Endodermal cell (in vitro differentiated cells): Measurements from ENCODE around the gene NFKBIB. TPM values are rescaled to one million over a fixed set of nuclear protein-coding genes. Genes with fewer than 3 reads are reported as not detected.

Experiments
- DNase-seq: peaks from one replicate; pipeline ENCODE4 v3.0.0-alpha.2; 2017
- H3K27ac ChIP-seq: 2 replicates; pipeline ENCODE4 v1.5.1; 2013; ENCODE audit warnings: mild to moderate bottlenecking, low read depth, low read length, moderate library complexity
- H3K27me3 ChIP-seq: 2 replicates; pipeline ENCODE4 v1.6.1; 2013; ENCODE audit warnings: mild to moderate bottlenecking, low read length, moderate library complexity; ENCODE audit not compliant: insufficient read depth, control insufficient read depth, poor library complexity, severe bottlenecking
- H3K36me3 ChIP-seq: 2 replicates; pipeline ENCODE4 v1.7.0; 2013; ENCODE audit warnings: mild to moderate bottlenecking, low read length, moderate library complexity; ENCODE audit not compliant: control insufficient read depth, insufficient read depth
- H3K4me1 ChIP-seq: one replicate; pipeline ENCODE4 v1.7.0; 2013; ENCODE audit warnings: low read length; ENCODE audit not compliant: control insufficient read depth, insufficient read depth
- H3K4me3 ChIP-seq: 2 replicates; pipeline ENCODE4 v1.5.1; 2013; ENCODE audit warnings: mild to moderate bottlenecking, low read length, moderate library complexity
- H3K9ac ChIP-seq: 2 replicates; pipeline ENCODE4 v1.6.1; 2013; ENCODE audit warnings: mild to moderate bottlenecking, low read length, moderate library complexity; ENCODE audit not compliant: poor library complexity, severe bottlenecking; ENCODE audit errors: extremely low read depth
- H3K9me3 ChIP-seq: 2 replicates; pipeline ENCODE4 v1.6.1; 2013; ENCODE audit warnings: mild to moderate bottlenecking, low read length, moderate library complexity; ENCODE audit not compliant: control insufficient read depth
- H3K27ac Mint-ChIP-seq: 2 replicates; pipeline ENCODE4 v1.8.0; 2020; ENCODE audit warnings: mixed read lengths
- H3K27me3 Mint-ChIP-seq: 2 replicates; pipeline ENCODE4 v1.8.0; 2021; ENCODE audit warnings: mild to moderate bottlenecking, mixed read lengths; ENCODE audit not compliant: insufficient read depth
- H3K36me3 Mint-ChIP-seq: 2 replicates; pipeline ENCODE4 v1.8.0; 2020; ENCODE audit warnings: low read depth, mixed read lengths
- H3K4me1 Mint-ChIP-seq: 2 replicates; pipeline ENCODE4 v1.8.0; 2020; ENCODE audit warnings: mixed read lengths
- H3K4me3 Mint-ChIP-seq: 2 replicates; pipeline ENCODE4 v1.8.0; 2020; ENCODE audit warnings: mild to moderate bottlenecking, moderate library complexity, mixed read lengths
- H3K9me3 Mint-ChIP-seq: 2 replicates; pipeline ENCODE4 v1.8.0; 2020; ENCODE audit warnings: mild to moderate bottlenecking, mixed read lengths
- WGBS, 2 experiments: methylation state at CpG; one replicate each; pipeline versions ENCODE4 v1.1.5 to v1.1.7; 2013; ENCODE audit warnings: missing lambda C conversion rate in 2 of 2, mixed read lengths in 1 of 2; ENCODE audit not compliant: insufficient coverage in 1 of 2, insufficient read length in 1 of 2; 5-methylcytosine and 5-hydroxymethylcytosine counted together
- total RNA-seq, 2 donors: library from RNA; stranded (reverse); fragmentation: NEBNext Ultra II Directional in 1 of 2; extraction: Animal tissue kit (Norgen Biotek cat#: 25700) in 1 of 2; gene quantifications; 2 replicates in 1 of 2; 3 replicates in 1 of 2; pipeline ENCODE4 v1.2.1, GENCODE V29; 2021
- TF ChIP-seq, protein P1 (sequence below): fragments of 200-600 bp; sonication (generic); conservative IDR thresholded peaks from 2 replicates; pipeline ENCODE4 v1.5.0; 2021; ENCODE audit warnings: antibody characterized with exemption, mild to moderate bottlenecking

Gene NFKBIB
- total RNA-seq, 2 donors from 2014 or later: 20.7 to 24.3 TPM

DNA sequence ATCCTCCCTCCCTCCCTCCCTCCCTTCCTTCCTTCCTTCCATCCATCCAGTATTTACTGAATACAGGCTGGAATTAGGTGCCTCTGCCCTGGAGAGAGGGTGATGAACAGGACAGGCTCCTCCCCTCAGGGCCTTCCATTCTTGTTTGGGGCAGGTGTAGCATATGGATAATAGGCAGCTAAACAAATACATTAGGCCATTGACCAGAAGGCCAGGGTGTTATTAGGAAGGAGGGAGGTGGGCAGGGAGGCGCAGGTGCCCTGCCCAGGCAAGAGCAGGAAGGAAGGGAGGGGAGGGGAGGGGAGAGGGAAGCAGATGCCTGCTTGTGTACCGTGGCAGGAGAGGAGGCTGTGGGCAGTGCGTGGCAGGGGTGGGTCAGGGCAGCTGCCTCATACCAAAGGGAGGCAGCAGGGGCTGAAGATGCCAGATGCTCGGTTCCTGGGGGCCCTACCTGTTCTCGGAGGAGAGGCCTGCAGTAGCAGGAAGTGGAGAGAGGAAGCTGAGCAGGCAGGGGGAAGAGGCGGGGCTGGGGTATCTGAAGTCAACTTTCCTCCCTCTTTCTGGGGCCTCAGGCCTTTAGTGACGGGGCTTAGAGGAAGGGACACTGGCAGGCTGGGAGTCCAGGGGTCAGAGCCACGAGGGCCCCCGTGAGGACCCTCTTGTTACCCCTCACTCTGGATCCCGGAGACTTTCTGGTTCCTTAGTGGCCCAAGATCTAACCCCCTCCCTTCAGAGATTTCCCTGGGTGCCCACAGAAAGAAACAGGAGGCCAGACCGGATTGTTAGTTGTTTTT, 21.8 kb upstream of the NFKBIB start, which contains the start of gene RINL:
TSS of gene RINL (minus strand) at position 495 of the 794 bp plus-strand sequence. CDS start 1,533 bp downstream, outside the sequence.
- Mint-ChIP-seq H3K27me3 (no peaks in the 10 kb centered on the region), H3K4me1 (no peaks in the 10 kb centered on the region), H3K4me3 (no peak within 1 kb of the TSS), H3K27ac (no peak within 1 kb of the TSS), H3K36me3 (no peaks in the 10 kb centered on the region), H3K9me3 (no peaks in the 10 kb centered on the region)
- no peaks in the 10 kb centered on the region for H3K36me3 ChIP-seq
- TF ChIP-seq, protein P1, sequence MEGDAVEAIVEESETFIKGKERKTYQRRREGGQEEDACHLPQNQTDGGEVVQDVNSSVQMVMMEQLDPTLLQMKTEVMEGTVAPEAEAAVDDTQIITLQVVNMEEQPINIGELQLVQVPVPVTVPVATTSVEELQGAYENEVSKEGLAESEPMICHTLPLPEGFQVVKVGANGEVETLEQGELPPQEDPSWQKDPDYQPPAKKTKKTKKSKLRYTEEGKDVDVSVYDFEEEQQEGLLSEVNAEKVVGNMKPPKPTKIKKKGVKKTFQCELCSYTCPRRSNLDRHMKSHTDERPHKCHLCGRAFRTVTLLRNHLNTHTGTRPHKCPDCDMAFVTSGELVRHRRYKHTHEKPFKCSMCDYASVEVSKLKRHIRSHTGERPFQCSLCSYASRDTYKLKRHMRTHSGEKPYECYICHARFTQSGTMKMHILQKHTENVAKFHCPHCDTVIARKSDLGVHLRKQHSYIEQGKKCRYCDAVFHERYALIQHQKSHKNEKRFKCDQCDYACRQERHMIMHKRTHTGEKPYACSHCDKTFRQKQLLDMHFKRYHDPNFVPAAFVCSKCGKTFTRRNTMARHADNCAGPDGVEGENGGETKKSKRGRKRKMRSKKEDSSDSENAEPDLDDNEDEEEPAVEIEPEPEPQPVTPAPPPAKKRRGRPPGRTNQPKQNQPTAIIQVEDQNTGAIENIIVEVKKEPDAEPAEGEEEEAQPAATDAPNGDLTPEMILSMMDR: no peak
- H3K27me3 ChIP-seq: no peaks in the 10 kb centered on the region
- no peak within 1 kb of the TSS for H3K27ac ChIP-seq
- no peaks in the 10 kb centered on the region for H3K4me1 ChIP-seq
- no peak within 1 kb of the TSS for H3K9ac ChIP-seq
- peak; percentile 68 for DNase-seq
- 86 to 100% methylated on average over 1 to 11 of the region's 11 CpGs for WGBS, 2 experiments
- no peaks in the 10 kb centered on the region for H3K9me3 ChIP-seq
- no peak within 1 kb of the TSS for H3K4me3 ChIP-seq

DNA sequence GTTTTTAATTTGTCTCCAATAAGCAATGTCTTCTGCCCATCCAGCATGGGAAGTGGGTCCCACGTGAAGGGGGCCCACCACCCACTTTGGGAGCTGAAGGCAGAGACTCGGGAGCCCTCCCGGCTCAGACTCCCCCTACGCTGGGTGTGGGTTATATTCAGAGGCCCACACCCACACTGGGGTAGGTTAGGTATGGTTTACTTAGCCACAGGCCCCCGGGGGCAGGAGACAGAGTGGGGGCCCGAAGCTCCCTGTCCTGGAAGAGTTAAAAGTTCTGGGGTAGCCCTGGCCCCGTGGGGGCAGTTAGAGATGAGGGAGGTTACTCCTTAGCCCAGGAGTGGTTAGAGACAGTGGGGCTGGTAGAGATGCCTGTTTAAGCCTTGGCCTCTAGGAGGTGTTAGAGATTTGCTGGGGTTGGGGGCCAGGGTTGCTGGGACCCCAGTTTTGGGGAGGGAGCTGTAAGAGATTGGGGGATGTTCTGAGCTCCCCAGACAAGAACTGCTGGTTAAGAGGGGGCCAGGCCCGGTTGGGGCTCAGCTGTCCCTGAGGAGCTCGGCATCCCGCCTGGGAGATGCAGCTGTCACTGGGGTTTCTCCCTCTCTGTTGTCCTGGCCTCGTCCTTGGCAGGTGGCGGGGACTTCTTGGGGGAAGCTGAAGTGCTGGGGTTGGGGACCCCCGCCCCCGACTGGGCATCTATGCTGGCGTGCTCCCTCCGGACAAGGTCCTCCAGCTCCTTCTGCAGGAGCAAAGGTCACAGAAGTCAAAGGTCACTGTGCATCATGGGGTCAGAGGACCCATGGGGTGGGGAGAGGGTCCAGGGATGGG, 21.0 kb upstream of the NFKBIB start:
- Histone ChIP-seq H3K9me3 (no peaks in the 10 kb centered on the region), H3K27ac (no peak overlapping the region), H3K36me3 (no peaks in the 10 kb centered on the region), H3K9ac (no peak overlapping the region), H3K4me3 (no peak overlapping the region), H3K27me3 (no peaks in the 10 kb centered on the region), H3K4me1 (no peaks in the 10 kb centered on the region)
- Mint-ChIP-seq H3K4me3 (no peak overlapping the region), H3K27me3 (no peaks in the 10 kb centered on the region), H3K36me3 (no peaks in the 10 kb centered on the region), H3K27ac (no peak overlapping the region), H3K9me3 (no peaks in the 10 kb centered on the region), H3K4me1 (no peaks in the 10 kb centered on the region)
- WGBS, 2 experiments: 86 to 89% methylated on average over 4 to 16 of the region's 16 CpGs
- TF ChIP-seq, protein P1: peak; percentile 32
- no peak for DNase-seq

DNA sequence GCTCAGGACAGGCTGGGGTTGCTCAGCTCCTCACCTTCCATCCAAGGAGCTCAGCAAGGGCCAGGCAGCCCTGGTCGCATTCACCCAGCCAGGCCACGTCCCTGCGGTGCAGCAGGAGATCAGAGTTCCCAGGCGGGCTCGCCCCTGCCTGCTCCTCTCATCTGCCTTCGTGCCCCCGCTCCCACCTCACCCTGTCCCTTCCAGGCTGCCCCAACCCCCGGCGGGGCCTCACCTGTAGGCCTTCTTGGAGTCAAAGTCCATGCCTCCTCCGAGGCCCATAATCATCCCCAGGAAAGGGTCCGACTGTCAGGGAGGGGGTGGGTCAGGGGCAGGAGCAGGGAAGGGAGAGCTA, 20.4 kb upstream of the NFKBIB start:
- Histone ChIP-seq H3K4me1 (no peaks in the 10 kb centered on the region), H3K4me3 (no peak overlapping the region), H3K27me3 (no peaks in the 10 kb centered on the region), H3K9ac (no peak overlapping the region), H3K36me3 (no peaks in the 10 kb centered on the region), H3K9me3 (no peaks in the 10 kb centered on the region), H3K27ac (no peak overlapping the region)
- peak; percentile 35 for DNase-seq
- Mint-ChIP-seq H3K27me3 (no peaks in the 10 kb centered on the region), H3K9me3 (no peaks in the 10 kb centered on the region), H3K36me3 (no peaks in the 10 kb centered on the region), H3K4me3 (no peak overlapping the region), H3K4me1 (no peaks in the 10 kb centered on the region), H3K27ac (no peak overlapping the region)
- TF ChIP-seq, protein P1: no peak
- WGBS, 2 experiments: 95 to 100% methylated on average over 2 to 11 of the region's 11 CpGs
